Measurements from ENCODE around the gene LRCOL1. TPM values are rescaled to one million over a fixed set of nuclear protein-coding genes. Genes with fewer than 3 reads are reported as not detected.

LRCOL1 gene
- total and polyA plus RNA-seq, 2 of the 8 experiments (the other 6 are each of a cell fraction or from before 2014, with no cell fraction given) = not detected

GRCh38 chr12:132574271-132574996 is 35.9 kb downstream of the LRCOL1 start (continued):
- TF ChIP-seq EZH2 (IDR thresholded peaks at IDR 0.05; ENCODE audit: low read depth, low read length, severe bottlenecking) (no peak), PHF8 (conservative IDR thresholded peaks at IDR 0.05; ENCODE audit: low read depth, low read length) (no peak), SRF (IDR thresholded peaks at IDR 0.05; ENCODE audit: low read depth, low read length) (no peak), SIN3A (conservative IDR thresholded peaks at IDR 0.05 in 1 of 2, IDR thresholded peaks at IDR 0.05 in 1 of 2; ENCODE audit: low read depth in 1 of 2, low read length in 2 of 2) (no peak), CREB1 (IDR thresholded peaks at IDR 0.05) (no peak), YY1 (IDR thresholded peaks at IDR 0.05; ENCODE audit: low read depth, low read length) (no peak), JUN (IDR thresholded peaks at IDR 0.05; ENCODE audit: low read depth, low read length) (no peak)

Measured in H1 (cell line).